Bone marrow (tissue), 2 donors: ENCODE results near the gene CRHR1.
A peak's percentile ranks its signal among the peaks of the same experiment; 100 is the strongest.

ENCODE experiments used
- DNase-seq, 2 donors: peaks; one replicate each; lab custom pipeline; 2025; lab: John Stamatoyannopoulos, UW

The CRHR1 gene

GRCh38 chr17:45869676-45870341 lies 85.7 kb downstream of the CRHR1 start:
- DNase-seq: no peak

- no peak for DNase-seq
These were observed 86.3 kb downstream of the CRHR1 start for GRCh38 chr17:45870342-45870974.

- DNase-seq: no peak
These were observed 87.6 kb downstream of the CRHR1 start for GRCh38 chr17:45871718-45872117.

- DNase-seq: peak in 1 of 2 donors; percentile 62
These were observed 89.6 kb downstream of the CRHR1 start for GRCh38 chr17:45873728-45874127.

GRCh38 chr17:45874151-45874550 lies 90.0 kb downstream of the CRHR1 start:
- no peak for DNase-seq

GRCh38 chr17:45876539-45876938 lies 92.4 kb downstream of the CRHR1 start:
- DNase-seq: no peak

GRCh38 chr17:45877467-45877866 lies 93.3 kb downstream of the CRHR1 start:
- no peak for DNase-seq

GRCh38 chr17:45883063-45883462 lies 98.9 kb downstream of the CRHR1 start:
- no peak for DNase-seq
